Neural progenitor cell (in vitro differentiated cells): Measurements from ENCODE around the gene CABP2.
"Not testable (repeated sequence)": the region's sequence is repeated elsewhere in the genome, so short reads cannot be mapped to it uniquely, and the experiment has no call there.

Experiments used
- EZH2 ChIP-seq: fragments of 200-600 bp; sonication (generic); IDR thresholded peaks from 2 replicates; pipeline ENCODE4 v1.6.1; 2017; ENCODE audit warnings: antibody characterized with exemption, mild to moderate bottlenecking, moderate library complexity
- EZH2phosphoT487 ChIP-seq: fragments of 200-600 bp; sonication (generic); IDR thresholded peaks from 2 replicates; pipeline ENCODE4 v1.6.1; 2017; ENCODE audit warnings: antibody characterized with exemption
- TF ChIP-seq, protein P1 (sequence below): fragments of 200-600 bp; sonication (generic); IDR thresholded peaks from 2 replicates; pipeline ENCODE4 v1.5.1; 2017; ENCODE audit warnings: antibody characterized with exemption, mild to moderate bottlenecking

DNA sequence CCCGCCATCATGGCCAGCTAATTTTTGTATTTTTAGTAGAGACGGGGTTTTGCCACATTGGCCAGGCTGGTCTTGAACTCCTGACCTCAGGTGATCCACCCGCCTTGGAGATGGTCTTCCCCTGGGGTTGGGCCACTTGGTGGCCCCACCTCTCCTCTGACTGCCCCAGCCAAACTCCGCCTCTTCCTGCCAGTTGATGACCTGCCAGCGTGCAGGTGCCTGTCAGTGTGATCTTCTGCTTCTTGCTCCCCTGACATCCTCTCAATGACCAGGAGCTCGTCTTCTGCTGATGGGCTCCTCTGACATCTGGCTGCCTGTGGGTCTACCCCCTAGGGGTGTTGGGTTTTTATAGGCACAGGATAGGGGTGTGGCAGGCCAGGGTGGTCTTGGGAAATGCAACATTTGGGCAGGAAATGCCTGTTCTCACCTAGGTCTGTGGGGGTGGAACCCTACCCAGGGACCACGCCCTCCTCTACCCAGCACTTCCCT is 37.3 kb downstream of the CABP2 start:
- TF ChIP-seq, protein P1, sequence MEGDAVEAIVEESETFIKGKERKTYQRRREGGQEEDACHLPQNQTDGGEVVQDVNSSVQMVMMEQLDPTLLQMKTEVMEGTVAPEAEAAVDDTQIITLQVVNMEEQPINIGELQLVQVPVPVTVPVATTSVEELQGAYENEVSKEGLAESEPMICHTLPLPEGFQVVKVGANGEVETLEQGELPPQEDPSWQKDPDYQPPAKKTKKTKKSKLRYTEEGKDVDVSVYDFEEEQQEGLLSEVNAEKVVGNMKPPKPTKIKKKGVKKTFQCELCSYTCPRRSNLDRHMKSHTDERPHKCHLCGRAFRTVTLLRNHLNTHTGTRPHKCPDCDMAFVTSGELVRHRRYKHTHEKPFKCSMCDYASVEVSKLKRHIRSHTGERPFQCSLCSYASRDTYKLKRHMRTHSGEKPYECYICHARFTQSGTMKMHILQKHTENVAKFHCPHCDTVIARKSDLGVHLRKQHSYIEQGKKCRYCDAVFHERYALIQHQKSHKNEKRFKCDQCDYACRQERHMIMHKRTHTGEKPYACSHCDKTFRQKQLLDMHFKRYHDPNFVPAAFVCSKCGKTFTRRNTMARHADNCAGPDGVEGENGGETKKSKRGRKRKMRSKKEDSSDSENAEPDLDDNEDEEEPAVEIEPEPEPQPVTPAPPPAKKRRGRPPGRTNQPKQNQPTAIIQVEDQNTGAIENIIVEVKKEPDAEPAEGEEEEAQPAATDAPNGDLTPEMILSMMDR: not testable (repeated sequence)
- TF ChIP-seq EZH2, EZH2phosphoT487: not testable (repeated sequence)
